Measurements from ENCODE around the gene KCNG4.
A peak's percentile ranks its signal among the peaks of the same experiment; 100 is the strongest.

KCNG4 gene

GRCh38 chr16:84186685-84187437 is 53.0 kb downstream of the KCNG4 start, which contains the start of gene TAF1C:
Gene TAF1C (minus strand): TSS chr16:84187057. CDS start chr16:84184988, 2,069 bp downstream.
- no peak within 1 kb of the TSS for H3K27ac ChIP-seq (ENCODE audit: low read length)
- H3K9ac ChIP-seq (ENCODE audit: low read length), result peak within 1 kb of the TSS; percentile 81
- H3K36me3 ChIP-seq (ENCODE audit: control insufficient read depth, low read depth, low read length), result peaks cover 18% of the 10 kb centered on the region
- H3K9me3 ChIP-seq (ENCODE audit: control insufficient read depth, low read depth, low read length), result no peaks in the 10 kb centered on the region
- H3K4me3 ChIP-seq (ENCODE audit: low read length), result peak within 1 kb of the TSS; percentile 87
- no peaks in the 10 kb centered on the region for H3K27me3 ChIP-seq (ENCODE audit: control insufficient read depth, insufficient read depth, low read length)
- no peaks in the 10 kb centered on the region for H3K4me1 ChIP-seq (ENCODE audit: control insufficient read depth, low read depth, low read length)

- Histone ChIP-seq H3K4me1 (ENCODE audit: control insufficient read depth, low read depth, low read length) (no peaks in the 10 kb centered on the region), H3K27ac (ENCODE audit: low read length) (no peak overlapping the region), H3K27me3 (ENCODE audit: control insufficient read depth, insufficient read depth, low read length) (no peaks in the 10 kb centered on the region), H3K9ac (ENCODE audit: low read length) (no peak overlapping the region), H3K4me3 (ENCODE audit: low read length) (no peak overlapping the region), H3K36me3 (ENCODE audit: control insufficient read depth, low read depth, low read length) (peaks cover 32% of the 10 kb centered on the region), H3K9me3 (ENCODE audit: control insufficient read depth, low read depth, low read length) (no peaks in the 10 kb centered on the region)
Measured at GRCh38 chr16:84184775-84185174, 55.0 kb downstream of the KCNG4 start.

GRCh38 chr16:84183911-84184591 is 55.8 kb downstream of the KCNG4 start:
- H3K9ac ChIP-seq (ENCODE audit: low read length), result no peak overlapping the region
- no peaks in the 10 kb centered on the region for H3K4me1 ChIP-seq (ENCODE audit: control insufficient read depth, low read depth, low read length)
- H3K27ac ChIP-seq (ENCODE audit: low read length), result no peak overlapping the region
- peaks cover 37% of the 10 kb centered on the region for H3K36me3 ChIP-seq (ENCODE audit: control insufficient read depth, low read depth, low read length)
- no peak overlapping the region for H3K4me3 ChIP-seq (ENCODE audit: low read length)
- no peaks in the 10 kb centered on the region for H3K27me3 ChIP-seq (ENCODE audit: control insufficient read depth, insufficient read depth, low read length)
- no peaks in the 10 kb centered on the region for H3K9me3 ChIP-seq (ENCODE audit: control insufficient read depth, low read depth, low read length)

- no peaks in the 10 kb centered on the region for H3K9me3 ChIP-seq (ENCODE audit: control insufficient read depth, low read depth, low read length)
- no peaks in the 10 kb centered on the region for H3K27me3 ChIP-seq (ENCODE audit: control insufficient read depth, insufficient read depth, low read length)
- peaks cover 42% of the 10 kb centered on the region for H3K36me3 ChIP-seq (ENCODE audit: control insufficient read depth, low read depth, low read length)
- no peak overlapping the region for H3K27ac ChIP-seq (ENCODE audit: low read length)
- H3K4me1 ChIP-seq (ENCODE audit: control insufficient read depth, low read depth, low read length), result no peaks in the 10 kb centered on the region
- no peak overlapping the region for H3K9ac ChIP-seq (ENCODE audit: low read length)
- H3K4me3 ChIP-seq (ENCODE audit: low read length), result no peak overlapping the region
Measured at GRCh38 chr16:84183572-84183875, 56.3 kb downstream of the KCNG4 start.

DNA sequence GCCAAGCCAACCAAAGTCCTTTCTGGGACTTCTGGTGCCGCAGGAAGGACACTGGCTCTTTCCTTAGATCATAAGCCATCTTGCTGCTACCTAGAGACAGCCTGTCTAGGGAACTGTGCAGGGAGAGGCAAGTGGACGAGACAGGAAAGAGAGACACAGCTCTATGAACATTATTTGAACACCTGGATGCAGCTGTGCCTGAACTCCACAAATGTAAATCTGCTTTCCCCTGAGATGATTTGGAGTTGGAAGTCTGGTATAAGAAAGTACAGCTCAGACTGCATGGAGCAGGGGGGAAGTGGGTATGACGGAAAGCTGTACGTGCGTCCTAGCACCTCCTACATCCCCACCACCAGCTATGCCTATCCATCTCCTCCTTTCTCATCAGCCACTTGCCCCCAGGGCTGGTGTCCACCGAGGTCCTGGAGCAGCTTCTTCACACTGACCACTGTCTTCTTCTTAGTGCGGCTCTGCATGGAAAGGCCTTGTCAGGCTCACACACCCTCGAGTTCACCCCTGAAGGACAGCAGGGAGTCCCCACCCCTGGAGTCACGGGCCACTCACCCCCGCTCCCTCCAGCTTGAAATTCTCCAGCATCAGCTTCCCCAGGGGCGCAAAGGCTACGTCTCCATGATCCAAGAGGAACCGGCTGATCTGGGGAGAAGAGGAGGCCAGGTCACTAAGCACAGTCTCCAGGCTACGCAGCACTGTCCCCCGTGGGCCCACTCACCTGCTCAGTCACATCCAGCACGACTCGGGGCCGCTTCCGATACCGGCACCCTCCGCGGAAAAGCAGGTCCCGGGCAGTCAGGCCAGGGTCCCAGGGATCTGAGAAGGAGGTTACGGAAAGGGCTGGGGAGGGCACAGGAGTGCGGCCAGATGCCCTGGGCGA is 56.9 kb downstream of the KCNG4 start:
- Histone ChIP-seq H3K36me3 (ENCODE audit: control insufficient read depth, low read depth, low read length) (peaks cover 48% of the 10 kb centered on the region), H3K4me1 (ENCODE audit: control insufficient read depth, low read depth, low read length) (no peaks in the 10 kb centered on the region), H3K27me3 (ENCODE audit: control insufficient read depth, insufficient read depth, low read length) (no peaks in the 10 kb centered on the region), H3K27ac (ENCODE audit: low read length) (no peak overlapping the region), H3K9me3 (ENCODE audit: control insufficient read depth, low read depth, low read length) (no peaks in the 10 kb centered on the region), H3K9ac (ENCODE audit: low read length) (no peak overlapping the region), H3K4me3 (ENCODE audit: low read length) (no peak overlapping the region)

- H3K9me3 ChIP-seq (ENCODE audit: control insufficient read depth, low read depth, low read length), result no peaks in the 10 kb centered on the region
- no peak overlapping the region for H3K4me3 ChIP-seq (ENCODE audit: low read length)
- H3K4me1 ChIP-seq (ENCODE audit: control insufficient read depth, low read depth, low read length), result no peaks in the 10 kb centered on the region
- H3K9ac ChIP-seq (ENCODE audit: low read length), result no peak overlapping the region
- H3K36me3 ChIP-seq (ENCODE audit: control insufficient read depth, low read depth, low read length), result peaks cover 51% of the 10 kb centered on the region
- H3K27ac ChIP-seq (ENCODE audit: low read length), result no peak overlapping the region
- H3K27me3 ChIP-seq (ENCODE audit: control insufficient read depth, insufficient read depth, low read length), result no peaks in the 10 kb centered on the region
Measured at GRCh38 chr16:84182104-84182503, 57.7 kb downstream of the KCNG4 start.

GRCh38 chr16:84181144-84181915 is 58.5 kb downstream of the KCNG4 start:
- Histone ChIP-seq H3K9ac (ENCODE audit: low read length) (no peak overlapping the region), H3K4me3 (ENCODE audit: low read length) (no peak overlapping the region), H3K27me3 (ENCODE audit: control insufficient read depth, insufficient read depth, low read length) (no peaks in the 10 kb centered on the region), H3K36me3 (ENCODE audit: control insufficient read depth, low read depth, low read length) (peaks cover 51% of the 10 kb centered on the region), H3K27ac (ENCODE audit: low read length) (no peak overlapping the region), H3K4me1 (ENCODE audit: control insufficient read depth, low read depth, low read length) (no peaks in the 10 kb centered on the region), H3K9me3 (ENCODE audit: control insufficient read depth, low read depth, low read length) (no peaks in the 10 kb centered on the region)

- Histone ChIP-seq H3K9me3 (ENCODE audit: control insufficient read depth, low read depth, low read length) (no peaks in the 10 kb centered on the region), H3K4me1 (ENCODE audit: control insufficient read depth, low read depth, low read length) (no peaks in the 10 kb centered on the region), H3K36me3 (ENCODE audit: control insufficient read depth, low read depth, low read length) (peaks cover 51% of the 10 kb centered on the region), H3K27ac (ENCODE audit: low read length) (no peak overlapping the region), H3K4me3 (ENCODE audit: low read length) (no peak overlapping the region), H3K9ac (ENCODE audit: low read length) (no peak overlapping the region), H3K27me3 (ENCODE audit: control insufficient read depth, insufficient read depth, low read length) (no peaks in the 10 kb centered on the region)
Measured at GRCh38 chr16:84180519-84181140, 59.2 kb downstream of the KCNG4 start.

GRCh38 chr16:84179612-84180320 is 60.0 kb downstream of the KCNG4 start:
- Histone ChIP-seq H3K4me1 (ENCODE audit: control insufficient read depth, low read depth, low read length) (no peaks in the 10 kb centered on the region), H3K27me3 (ENCODE audit: control insufficient read depth, insufficient read depth, low read length) (no peaks in the 10 kb centered on the region), H3K36me3 (ENCODE audit: control insufficient read depth, low read depth, low read length) (peaks cover 51% of the 10 kb centered on the region), H3K4me3 (ENCODE audit: low read length) (no peak overlapping the region), H3K9me3 (ENCODE audit: control insufficient read depth, low read depth, low read length) (no peaks in the 10 kb centered on the region), H3K9ac (ENCODE audit: low read length) (no peak overlapping the region), H3K27ac (ENCODE audit: low read length) (no peak overlapping the region)

GRCh38 chr16:84178892-84179611 is 60.8 kb downstream of the KCNG4 start:
- H3K9ac ChIP-seq (ENCODE audit: low read length), result no peak overlapping the region
- peaks cover 48% of the 10 kb centered on the region for H3K36me3 ChIP-seq (ENCODE audit: control insufficient read depth, low read depth, low read length)
- no peaks in the 10 kb centered on the region for H3K27me3 ChIP-seq (ENCODE audit: control insufficient read depth, insufficient read depth, low read length)
- H3K9me3 ChIP-seq (ENCODE audit: control insufficient read depth, low read depth, low read length), result no peaks in the 10 kb centered on the region
- H3K4me3 ChIP-seq (ENCODE audit: low read length), result no peak overlapping the region
- no peak overlapping the region for H3K27ac ChIP-seq (ENCODE audit: low read length)
- no peaks in the 10 kb centered on the region for H3K4me1 ChIP-seq (ENCODE audit: control insufficient read depth, low read depth, low read length)

Measured in iPS-18a (cell line).